CD4-positive, alpha-beta T cell treated with Interleukin-4 for 1 hour (primary cell): ENCODE measurements around the gene NEGR1.

Experiments used
- DNase-seq, 2 donors: peaks; one replicate each; pipeline ENCODE4 v3.0.0-alpha.2; 2020 to 2022

The NEGR1 gene

GRCh38 chr1:72229893-72230292 lies 52.4 kb downstream of the NEGR1 start:
- no peak for DNase-seq

GRCh38 chr1:72227667-72228066 lies 54.7 kb downstream of the NEGR1 start:
- no peak for DNase-seq

- DNase-seq, result no peak
Observed at GRCh38 chr1:72224506-72224905, 57.8 kb downstream of the NEGR1 start.

- DNase-seq, result no peak
Observed at GRCh38 chr1:72221811-72222210, 60.5 kb downstream of the NEGR1 start.

- DNase-seq, result no peak
Observed at GRCh38 chr1:72218141-72218739, 64.1 kb downstream of the NEGR1 start.

- DNase-seq, result no peak
Observed at GRCh38 chr1:72207059-72207458, 75.3 kb downstream of the NEGR1 start.

GRCh38 chr1:72202761-72203160 lies 79.6 kb downstream of the NEGR1 start:
- no peak for DNase-seq

GRCh38 chr1:72197786-72198185 lies 84.6 kb downstream of the NEGR1 start:
- DNase-seq, result no peak

GRCh38 chr1:72186733-72187307 lies 95.5 kb downstream of the NEGR1 start:
- DNase-seq, result no peak

GRCh38 chr1:72184099-72184701 lies 98.1 kb downstream of the NEGR1 start:
- no peak for DNase-seq

- no peak for DNase-seq
Observed at GRCh38 chr1:72182859-72183258, 99.5 kb downstream of the NEGR1 start.

- no peak for DNase-seq
Observed at GRCh38 chr1:72178266-72178665, 104.1 kb downstream of the NEGR1 start.

- no peak for DNase-seq
Observed at GRCh38 chr1:72177711-72178110, 104.6 kb downstream of the NEGR1 start.

- DNase-seq, result no peak
Observed at GRCh38 chr1:72170246-72170645, 112.1 kb downstream of the NEGR1 start.

- no peak for DNase-seq
Observed at GRCh38 chr1:72166426-72166825, 115.9 kb downstream of the NEGR1 start.

GRCh38 chr1:72150508-72150907 lies 131.8 kb downstream of the NEGR1 start:
- no peak for DNase-seq

- DNase-seq, result no peak
Observed at GRCh38 chr1:72141875-72142274, 140.5 kb downstream of the NEGR1 start.

- no peak for DNase-seq
Observed at GRCh38 chr1:72140222-72140621, 142.1 kb downstream of the NEGR1 start.

GRCh38 chr1:72137656-72138055 lies 144.7 kb downstream of the NEGR1 start:
- no peak for DNase-seq

GRCh38 chr1:72129869-72130268 lies 152.5 kb downstream of the NEGR1 start:
- DNase-seq, result no peak

GRCh38 chr1:72122099-72122880 lies 160.0 kb downstream of the NEGR1 start:
- DNase-seq, result no peak

- no peak for DNase-seq
Observed at GRCh38 chr1:72119491-72119890, 162.8 kb downstream of the NEGR1 start.

- DNase-seq, result no peak
Observed at GRCh38 chr1:72117621-72118020, 164.7 kb downstream of the NEGR1 start.

- DNase-seq, result no peak
Observed at GRCh38 chr1:72115290-72115689, 167.0 kb downstream of the NEGR1 start.
